GM12865 (cell line): ENCODE data around the gene KLHL29.

Source experiments
- DNase-seq: peaks from one replicate; pipeline ENCODE4 v3.0.0; 2010; ENCODE audit warnings: low read depth
- H3K4me3 ChIP-seq: 2 replicates; pipeline ENCODE4 v1.5.1; 2011; ENCODE audit warnings: mild to moderate bottlenecking, low read depth, low read length, control low read depth
- TF ChIP-seq, protein P1 (sequence below): IDR thresholded peaks from 2 replicates; pipeline ENCODE4 v1.5.1; 2011; ENCODE audit warnings: low read length, control low read depth, low read depth, inconsistent platforms; ENCODE audit not compliant: insufficient read depth; ENCODE audit errors: missing control alignments

Gene KLHL29

DNA sequence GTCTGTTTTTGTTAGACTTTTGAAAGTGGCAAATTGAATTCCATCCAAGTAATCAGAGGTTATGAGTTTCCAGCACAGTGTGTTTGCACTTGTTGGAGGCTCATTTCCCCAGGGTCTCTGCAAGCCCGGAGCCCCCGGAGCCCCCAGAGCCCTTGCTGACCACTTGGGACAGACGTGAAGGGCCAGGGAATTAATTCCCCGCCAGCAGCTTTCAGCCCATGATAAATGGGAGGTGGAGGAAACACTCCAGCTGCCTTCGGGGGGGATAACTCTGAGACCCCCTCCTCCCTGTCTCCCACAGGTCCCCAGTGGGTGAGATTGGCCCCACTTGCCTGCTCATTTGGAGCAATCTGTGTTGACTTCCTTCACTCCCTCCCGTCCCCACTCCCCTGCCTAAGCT, 79.2 kb downstream of the KLHL29 start:
- no peak for DNase-seq
- TF ChIP-seq, protein P1, sequence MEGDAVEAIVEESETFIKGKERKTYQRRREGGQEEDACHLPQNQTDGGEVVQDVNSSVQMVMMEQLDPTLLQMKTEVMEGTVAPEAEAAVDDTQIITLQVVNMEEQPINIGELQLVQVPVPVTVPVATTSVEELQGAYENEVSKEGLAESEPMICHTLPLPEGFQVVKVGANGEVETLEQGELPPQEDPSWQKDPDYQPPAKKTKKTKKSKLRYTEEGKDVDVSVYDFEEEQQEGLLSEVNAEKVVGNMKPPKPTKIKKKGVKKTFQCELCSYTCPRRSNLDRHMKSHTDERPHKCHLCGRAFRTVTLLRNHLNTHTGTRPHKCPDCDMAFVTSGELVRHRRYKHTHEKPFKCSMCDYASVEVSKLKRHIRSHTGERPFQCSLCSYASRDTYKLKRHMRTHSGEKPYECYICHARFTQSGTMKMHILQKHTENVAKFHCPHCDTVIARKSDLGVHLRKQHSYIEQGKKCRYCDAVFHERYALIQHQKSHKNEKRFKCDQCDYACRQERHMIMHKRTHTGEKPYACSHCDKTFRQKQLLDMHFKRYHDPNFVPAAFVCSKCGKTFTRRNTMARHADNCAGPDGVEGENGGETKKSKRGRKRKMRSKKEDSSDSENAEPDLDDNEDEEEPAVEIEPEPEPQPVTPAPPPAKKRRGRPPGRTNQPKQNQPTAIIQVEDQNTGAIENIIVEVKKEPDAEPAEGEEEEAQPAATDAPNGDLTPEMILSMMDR, result no peak
- H3K4me3 ChIP-seq, result no peak overlapping the region

DNA sequence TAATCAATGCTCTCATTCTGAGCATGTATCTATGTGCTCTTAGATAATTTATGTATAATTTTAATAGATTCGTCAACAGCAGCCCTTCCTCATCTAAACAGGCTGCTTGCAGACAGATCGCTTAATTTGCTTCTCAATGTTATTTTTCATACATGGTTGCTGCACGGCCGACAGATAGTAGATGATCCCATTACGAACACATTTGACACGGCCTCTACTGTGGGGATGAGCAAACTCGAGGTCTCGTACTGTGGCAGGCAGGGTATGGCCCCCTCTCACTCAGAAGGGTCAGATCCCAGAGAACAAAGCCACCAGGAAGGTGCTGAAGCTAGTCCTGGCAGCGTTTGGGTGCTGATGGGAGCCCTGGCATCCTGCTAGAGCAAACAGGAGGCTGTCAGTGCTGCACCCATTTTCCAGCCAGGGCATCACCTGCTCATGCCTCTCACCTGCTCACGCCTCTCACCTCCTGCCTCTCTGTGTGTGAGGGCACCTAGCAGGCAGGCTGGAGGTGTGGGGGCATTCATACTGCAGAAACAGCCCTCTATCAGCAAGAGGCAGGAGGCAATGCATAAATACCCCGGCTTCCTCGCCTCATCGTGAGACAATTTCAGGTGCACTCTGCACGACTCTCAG, 80.0 kb downstream of the KLHL29 start:
- DNase-seq, result no peak
- no peak overlapping the region for H3K4me3 ChIP-seq
- TF ChIP-seq, protein P1, result no peak

DNA sequence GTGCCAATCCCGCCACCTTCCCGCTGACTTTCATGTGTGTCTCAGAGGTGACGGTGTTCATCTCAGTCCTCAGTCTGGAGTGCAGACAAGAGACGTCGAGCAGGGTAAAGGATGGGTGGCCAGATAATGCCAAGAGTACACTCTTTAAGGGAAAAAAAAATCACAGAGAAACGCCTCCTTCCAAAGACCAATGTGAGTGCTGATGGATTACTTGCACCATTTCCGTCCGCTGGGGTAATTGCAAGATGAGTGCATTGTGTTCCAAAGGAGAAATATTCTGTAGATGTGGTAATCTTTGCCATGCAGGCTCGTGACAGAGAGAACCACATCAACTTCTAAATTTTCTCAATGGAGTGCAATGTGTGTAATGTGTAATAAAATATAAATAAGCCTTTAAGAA, 81.0 kb downstream of the KLHL29 start:
- H3K4me3 ChIP-seq, result no peak overlapping the region
- DNase-seq, result no peak
- TF ChIP-seq, protein P1, result no peak

GRCh38 chr2:23467618-23468017, 82.6 kb downstream of the KLHL29 start:
- H3K4me3 ChIP-seq, result no peak overlapping the region
- TF ChIP-seq, protein P1, result no peak
- no peak for DNase-seq

GRCh38 chr2:23468474-23469141, 83.6 kb downstream of the KLHL29 start:
- TF ChIP-seq, protein P1, result no peak
- no peak for DNase-seq
- H3K4me3 ChIP-seq, result no peak overlapping the region

GRCh38 chr2:23469142-23469540, 84.2 kb downstream of the KLHL29 start:
- DNase-seq, result no peak
- TF ChIP-seq, protein P1, result no peak
- H3K4me3 ChIP-seq, result no peak overlapping the region

DNA sequence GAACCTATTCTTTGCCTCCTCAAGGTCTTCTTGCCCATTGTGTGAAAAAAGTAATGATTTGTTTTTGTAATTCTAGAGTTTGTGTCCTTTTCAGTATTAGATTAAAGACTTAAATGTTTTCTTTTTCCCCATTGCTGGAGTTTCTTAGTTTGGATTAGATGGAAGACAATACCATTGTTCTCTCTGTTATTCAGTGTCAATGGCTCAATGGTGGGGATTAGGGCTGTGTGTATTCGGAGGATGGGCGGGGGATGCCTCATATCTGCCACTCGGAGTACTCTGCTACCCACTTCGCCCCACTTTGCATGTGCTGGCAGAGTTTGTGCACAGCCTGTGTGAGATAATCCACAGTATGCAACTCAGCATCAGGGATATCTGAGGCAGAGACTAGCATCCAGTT, 90.1 kb downstream of the KLHL29 start:
- DNase-seq, result no peak
- TF ChIP-seq, protein P1, result no peak
- no peak overlapping the region for H3K4me3 ChIP-seq
